Activated gamma-delta T cell treated with Interleukin-2 at 50 U/mL for 16 hours (primary cell): ENCODE results near the gene PLAAT5.
"Not testable (repeated sequence)": the region's sequence is repeated elsewhere in the genome, so short reads cannot be mapped to it uniquely, and the experiment has no call there.

Experiments
- DNase-seq: peaks from one replicate; pipeline ENCODE4 v3.0.0-alpha.2; 2020

Gene PLAAT5

DNA sequence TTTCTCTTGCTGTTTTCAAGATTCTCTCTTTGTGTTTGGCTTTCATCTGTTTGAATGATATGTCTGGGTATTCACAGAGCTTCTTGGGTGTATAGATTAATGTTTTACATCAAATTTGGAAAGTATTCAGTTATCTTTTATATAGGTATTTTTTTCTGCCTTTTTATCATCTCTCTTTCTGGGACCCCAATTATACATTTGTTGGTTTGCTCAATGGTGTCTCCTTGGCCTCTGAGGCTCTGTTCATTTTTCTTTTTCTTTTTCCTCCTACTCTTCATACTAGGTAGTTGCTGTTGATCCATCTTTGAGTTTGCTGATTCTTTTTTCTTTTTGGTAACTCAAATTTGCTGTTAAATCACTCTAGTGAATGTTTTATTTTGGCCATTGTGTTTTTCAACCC lies 14.3 kb downstream of the PLAAT5 start:
- no peak for DNase-seq

DNA sequence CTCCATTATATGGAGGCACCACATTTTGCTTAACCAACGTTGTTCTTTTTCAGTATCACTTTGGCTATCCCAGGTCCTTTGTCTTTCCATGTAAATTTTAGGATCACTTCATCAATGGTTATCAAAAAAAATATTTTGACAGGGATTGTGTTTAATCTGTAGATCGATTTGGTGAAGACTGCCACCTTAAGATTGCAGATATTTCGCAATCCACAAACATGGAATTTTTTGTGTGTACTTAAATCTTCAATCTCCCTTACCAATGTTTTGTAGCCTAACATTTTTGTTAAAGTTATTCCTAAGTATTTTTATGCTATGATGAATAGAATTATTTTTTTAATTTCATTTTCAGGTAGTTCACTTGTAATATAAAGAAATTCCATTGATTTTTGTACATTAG lies 18.6 kb downstream of the PLAAT5 start:
- DNase-seq = no peak

DNA sequence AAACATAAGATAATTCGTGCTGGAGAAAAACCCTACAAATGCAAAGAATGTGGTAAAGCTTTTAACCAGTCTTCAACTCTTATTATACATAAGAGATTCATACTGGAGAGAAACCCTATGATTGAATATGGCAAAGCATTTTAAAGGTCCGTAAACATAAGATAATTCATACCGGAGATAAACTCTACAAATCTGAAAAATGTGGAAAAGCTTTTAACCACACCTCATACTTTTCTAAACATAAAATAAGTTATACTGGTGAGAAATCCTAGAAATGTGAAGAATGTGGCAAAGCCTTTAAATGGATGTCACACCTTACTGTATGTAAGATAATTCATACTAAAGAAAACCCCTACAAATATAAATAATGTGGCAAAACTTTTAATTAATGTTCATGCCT lies 20.7 kb downstream of the PLAAT5 start:
- DNase-seq = no peak

DNA sequence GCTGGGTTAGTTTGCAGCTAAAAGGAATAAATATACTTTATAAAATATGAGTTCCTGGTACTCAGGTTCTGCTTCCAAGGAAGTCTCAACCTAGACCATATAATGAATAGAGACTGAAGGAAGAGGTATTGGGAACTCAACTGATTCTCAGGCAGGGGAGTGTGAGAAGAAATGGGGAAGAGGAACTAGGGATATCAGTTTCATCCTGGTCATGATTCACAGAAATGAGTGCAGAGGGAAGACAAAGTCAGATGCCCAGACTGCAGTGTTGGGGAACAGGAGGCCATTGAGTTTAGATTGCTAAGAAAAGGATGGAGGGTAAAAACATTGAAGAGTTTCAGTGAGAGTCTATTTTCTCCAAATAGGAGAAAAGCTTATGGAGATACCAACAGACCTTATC lies 28.8 kb downstream of the PLAAT5 start:
- DNase-seq = no peak

DNA sequence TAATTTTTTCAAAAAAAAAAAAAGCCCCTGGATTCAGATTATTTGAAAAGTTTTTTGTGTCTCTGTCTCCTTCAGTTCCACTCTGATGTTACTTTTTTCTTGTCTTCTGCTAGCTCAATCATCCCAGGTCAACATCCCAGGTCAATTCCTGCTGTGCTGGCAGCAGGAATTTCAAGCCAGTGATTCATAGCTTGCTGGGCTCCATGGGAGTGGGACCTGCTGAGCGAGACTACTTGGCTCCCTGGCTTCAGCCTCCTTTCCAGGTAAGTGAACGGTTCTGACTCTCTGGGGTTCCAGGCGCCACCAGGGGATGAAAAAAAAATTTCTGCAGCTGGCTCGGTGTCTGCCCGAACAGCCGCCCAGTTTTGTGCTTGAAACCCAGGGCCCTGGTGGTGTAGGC lies 31.4 kb downstream of the PLAAT5 start:
- DNase-seq = no peak

DNA sequence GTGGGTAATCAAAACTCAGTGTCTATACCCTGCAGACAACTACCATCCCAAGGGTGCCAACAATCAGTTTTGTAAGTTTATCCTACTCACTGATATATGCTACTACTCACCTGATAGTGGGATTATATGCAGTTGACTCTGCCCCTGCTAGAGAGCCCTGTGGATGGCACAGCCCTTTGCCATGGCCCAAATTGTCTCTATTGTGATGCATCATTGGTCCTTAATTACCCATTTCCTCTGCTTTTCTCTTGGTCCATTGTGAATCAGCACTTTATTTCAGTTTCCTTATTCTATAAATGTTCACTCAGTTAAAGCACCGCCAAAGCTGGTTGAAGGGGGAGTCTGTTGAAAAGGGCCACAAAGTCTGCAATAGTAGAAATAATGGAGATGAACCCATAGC lies 42.3 kb downstream of the PLAAT5 start:
- DNase-seq = no peak

DNA sequence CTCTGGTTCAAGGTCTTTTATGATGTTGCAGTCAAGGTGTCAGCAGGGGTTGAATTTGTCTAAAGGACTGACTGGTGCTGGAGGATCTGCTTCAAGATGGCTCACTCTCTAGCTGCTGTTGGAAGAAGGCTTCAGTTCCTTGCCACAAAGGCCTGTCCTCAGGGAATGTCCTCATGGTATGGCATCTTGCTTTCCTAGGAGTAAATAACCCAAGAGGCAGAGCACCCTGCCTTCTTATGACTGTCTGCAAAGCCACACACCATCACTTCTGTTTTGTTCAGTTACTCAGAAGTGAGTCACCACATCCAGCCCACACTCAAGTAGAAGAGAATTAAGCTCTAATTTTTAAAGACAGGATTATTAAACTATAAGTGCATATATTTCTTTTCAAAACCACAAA lies 45.2 kb downstream of the PLAAT5 start:
- DNase-seq = no peak

DNA sequence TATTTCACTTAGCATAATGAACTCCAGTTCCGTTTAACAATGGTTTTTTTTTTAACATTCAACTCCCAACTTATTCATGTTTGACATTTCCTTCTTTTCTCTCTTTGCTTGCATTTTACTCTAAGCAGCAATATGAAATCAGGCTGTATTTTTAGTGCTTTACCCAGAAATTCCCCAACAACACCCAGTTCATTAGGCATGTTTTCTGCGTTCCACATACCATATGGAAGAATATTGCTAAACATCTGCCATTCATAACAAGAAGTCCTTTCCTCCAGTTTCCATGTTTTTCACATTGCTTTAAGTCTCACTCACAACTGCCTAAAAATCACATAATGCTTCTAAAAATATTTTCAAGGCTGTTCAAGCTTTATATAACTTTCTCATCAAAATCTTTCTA lies 45.8 kb downstream of the PLAAT5 start:
- DNase-seq = no peak

DNA sequence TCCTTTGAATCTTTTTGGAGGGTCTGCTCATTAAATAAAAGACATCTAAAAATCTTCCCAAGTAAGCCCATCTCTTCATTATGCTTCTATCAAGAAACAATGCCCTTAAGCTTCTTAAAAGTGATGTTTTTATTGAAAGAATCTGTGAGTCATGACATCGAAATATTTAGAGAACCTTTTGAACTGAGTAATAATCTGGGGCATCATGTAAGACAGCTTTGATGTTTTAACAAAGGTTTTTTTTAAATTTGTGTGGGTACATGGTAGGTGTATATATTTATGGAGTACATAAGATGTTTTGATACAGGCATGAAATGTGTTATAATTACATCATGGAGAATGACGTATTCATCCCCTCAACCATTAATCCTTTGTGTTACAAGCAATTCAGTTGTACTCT lies 46.8 kb downstream of the PLAAT5 start:
- DNase-seq = no peak

DNA sequence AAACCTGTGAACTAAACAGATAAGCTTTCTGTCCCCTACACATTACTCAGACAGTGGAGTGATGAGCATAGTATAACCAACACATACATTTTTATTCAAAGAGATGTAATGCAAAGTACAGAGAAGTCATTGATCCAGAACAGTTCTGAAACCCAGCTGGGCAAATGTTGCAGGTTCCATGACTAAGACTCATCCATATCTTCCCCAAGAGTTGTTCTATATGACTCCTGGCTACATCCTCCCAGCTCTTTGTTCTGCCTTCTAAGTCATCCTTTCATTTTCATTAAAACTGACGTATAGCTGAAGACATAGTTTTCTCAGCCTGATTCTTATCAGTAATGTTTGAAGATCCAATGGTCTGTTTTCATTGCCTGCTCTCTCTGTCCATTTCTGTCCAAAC lies 47.3 kb downstream of the PLAAT5 start:
- no peak for DNase-seq

DNA sequence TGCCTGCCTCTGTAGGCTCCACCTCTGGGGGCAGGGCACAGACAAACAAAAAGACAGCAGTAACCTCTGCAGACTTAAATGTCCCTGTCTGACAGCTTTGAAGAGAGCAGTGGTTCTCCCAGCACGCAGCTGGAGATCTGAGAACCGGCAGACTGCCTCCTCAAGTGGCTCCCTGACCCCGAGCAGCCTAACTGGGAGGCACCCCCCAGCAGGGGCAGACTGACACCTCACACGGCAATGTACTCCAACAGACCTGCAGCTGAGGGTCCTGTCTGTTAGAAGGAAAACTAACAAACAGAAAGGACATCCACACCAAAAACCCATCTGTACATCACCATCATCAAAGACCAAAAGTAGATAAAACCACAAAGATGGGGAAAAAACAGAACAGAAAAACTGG lies 55.1 kb downstream of the PLAAT5 start:
- DNase-seq = not testable (repeated sequence)

DNA sequence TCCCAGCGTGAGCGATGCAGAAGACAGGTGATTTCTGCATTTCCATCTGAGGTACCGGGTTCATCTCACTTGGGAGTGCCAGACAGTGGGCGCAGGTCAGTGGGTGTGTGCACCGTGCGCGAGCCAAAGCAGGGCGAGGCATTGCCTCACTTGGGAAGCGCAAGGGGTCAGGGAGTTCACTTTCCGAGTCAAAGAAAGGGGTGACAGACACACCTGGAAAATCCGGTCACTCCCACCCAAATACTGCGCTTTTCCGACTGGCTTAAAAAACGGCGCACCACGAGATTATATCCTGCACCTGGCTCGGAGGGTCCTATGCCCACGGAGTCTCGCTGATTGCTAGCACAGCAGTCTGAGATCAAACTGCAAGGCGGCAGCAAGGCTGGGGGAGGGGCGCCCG lies 55.6 kb downstream of the PLAAT5 start:
- not testable (repeated sequence) for DNase-seq

DNA sequence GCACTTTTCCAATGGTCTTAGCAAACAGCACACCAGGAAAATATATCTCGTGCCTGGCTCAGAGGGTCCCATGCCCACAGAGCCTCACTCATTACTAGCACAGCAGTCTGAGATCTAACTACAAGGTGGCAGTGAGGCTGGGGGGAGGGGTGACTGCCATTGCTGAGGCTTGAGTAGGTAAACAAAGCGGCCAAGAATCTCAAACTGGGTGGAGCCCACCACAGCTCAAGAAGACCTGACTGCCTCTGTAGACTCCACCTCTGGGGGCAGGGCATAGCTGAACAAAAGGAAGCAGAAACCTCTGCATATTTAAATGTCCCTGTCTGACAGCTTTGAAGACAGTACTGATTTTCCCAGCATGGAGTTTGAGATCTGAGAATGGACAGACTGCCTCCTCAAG lies 60.2 kb downstream of the PLAAT5 start:
- not testable (repeated sequence) for DNase-seq

DNA sequence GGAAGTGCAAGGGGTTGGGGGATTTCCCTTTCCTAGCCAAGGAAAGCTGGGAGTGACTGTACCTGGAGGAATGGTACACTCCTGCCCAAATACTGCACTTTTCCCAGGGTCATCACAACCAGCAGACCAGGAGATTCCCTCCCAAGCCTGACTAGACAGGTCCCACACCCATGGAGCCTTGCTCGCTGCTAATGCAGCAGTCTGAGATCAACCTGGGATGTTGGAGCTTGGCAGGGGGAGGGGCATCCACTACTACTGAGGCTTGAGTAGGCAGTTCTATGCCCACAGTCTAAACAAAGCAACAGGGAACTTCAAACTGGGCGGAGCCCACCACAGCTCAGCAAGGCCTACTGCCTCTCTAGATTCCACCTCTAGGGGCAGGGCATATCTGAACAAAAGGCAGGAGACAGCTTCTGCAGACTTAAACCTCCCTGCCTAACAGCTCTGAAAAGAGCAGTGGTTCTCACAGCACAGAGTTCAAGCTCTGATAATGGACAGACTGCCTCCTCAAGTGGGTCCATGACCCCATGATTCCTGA lies 62.9 kb downstream of the PLAAT5 start:
- DNase-seq = no peak

DNA sequence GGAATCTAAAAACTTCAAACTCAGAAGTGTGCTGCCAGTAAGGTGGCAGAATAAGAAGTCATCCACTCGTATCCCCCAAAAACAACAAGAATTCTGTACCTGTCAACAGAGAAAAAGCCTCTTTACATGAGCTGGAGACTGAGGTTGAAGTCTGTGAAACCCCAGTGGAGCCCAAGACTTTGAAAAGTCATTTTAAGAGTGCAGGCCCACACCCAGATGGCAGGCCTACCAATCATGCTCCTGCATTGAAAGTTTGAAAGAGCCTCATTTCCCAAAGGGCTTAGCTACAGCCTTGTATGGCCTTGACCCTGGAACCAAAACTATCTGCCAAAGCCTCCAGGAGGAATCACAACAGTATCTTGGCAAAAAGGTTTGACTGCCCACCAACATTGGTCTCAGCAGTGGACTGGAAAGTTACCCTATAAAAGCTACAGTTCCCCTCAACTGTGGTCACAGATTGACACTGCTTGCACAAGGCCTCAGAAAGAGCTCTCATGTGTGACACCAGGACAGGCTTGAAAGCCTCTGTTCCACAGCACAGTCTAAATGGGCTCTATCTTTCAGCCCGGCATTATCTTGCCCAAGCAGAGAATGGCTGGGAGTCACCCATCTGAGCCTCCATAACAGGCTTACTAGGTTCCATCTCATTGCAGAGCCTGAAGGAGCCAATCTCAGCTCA lies 73.7 kb downstream of the PLAAT5 start:
- no peak for DNase-seq
